GM18502 (cell line): ENCODE results near the gene IGF2BP3.
A peak's percentile ranks its signal among the peaks of the same experiment; 100 is the strongest.

ENCODE experiments used
- ATAC-seq: cut with Tn5 transposase; IDR thresholded peaks from one replicate; pipeline ENCODE4 v1.9.1; 2021; ENCODE audit warnings: mild to moderate bottlenecking; ENCODE audit not compliant: unreplicated experiment, poor library complexity

Gene IGF2BP3

GRCh38 chr7:23472956-23473843, 2.9 kb upstream of the IGF2BP3 start:
- no peak for ATAC-seq

- no peak for ATAC-seq
Measured at GRCh38 chr7:23472556-23472955, 2.3 kb upstream of the IGF2BP3 start.

- no peak for ATAC-seq
Measured at GRCh38 chr7:23472046-23472445, 1.8 kb upstream of the IGF2BP3 start.

GRCh38 chr7:23471106-23471859, 992 bp upstream of the IGF2BP3 start:
- ATAC-seq: peak; percentile 32

GRCh38 chr7:23469961-23470250, 385 bp downstream of the IGF2BP3 start:
- no peak for ATAC-seq

GRCh38 chr7:23469150-23469960, 936 bp downstream of the IGF2BP3 start:
- peak; percentile 17 for ATAC-seq

- no peak for ATAC-seq
Measured at GRCh38 chr7:23468526-23469149, 1.7 kb downstream of the IGF2BP3 start.

- no peak for ATAC-seq
Measured at GRCh38 chr7:23467806-23468525, 2.3 kb downstream of the IGF2BP3 start.

- ATAC-seq: no peak
Measured at GRCh38 chr7:23467291-23467805, 2.9 kb downstream of the IGF2BP3 start.

- ATAC-seq: no peak
Measured at GRCh38 chr7:23462846-23463245, 7.4 kb downstream of the IGF2BP3 start.

- no peak for ATAC-seq
Measured at GRCh38 chr7:23458044-23458443, 12.2 kb downstream of the IGF2BP3 start.

- no peak for ATAC-seq
Measured at GRCh38 chr7:23456093-23456492, 14.2 kb downstream of the IGF2BP3 start.

- ATAC-seq: no peak
Measured at GRCh38 chr7:23454881-23455526, 15.3 kb downstream of the IGF2BP3 start.

- ATAC-seq: no peak
Measured at GRCh38 chr7:23450518-23450917, 19.8 kb downstream of the IGF2BP3 start.

GRCh38 chr7:23449941-23450340, 20.4 kb downstream of the IGF2BP3 start:
- no peak for ATAC-seq

- ATAC-seq: no peak
Measured at GRCh38 chr7:23445326-23445725, 25.0 kb downstream of the IGF2BP3 start.

GRCh38 chr7:23443974-23444373, 26.3 kb downstream of the IGF2BP3 start:
- no peak for ATAC-seq

GRCh38 chr7:23438171-23438570, 32.1 kb downstream of the IGF2BP3 start:
- no peak for ATAC-seq
